Measurements from ENCODE around the gene DENND10.

DNA sequence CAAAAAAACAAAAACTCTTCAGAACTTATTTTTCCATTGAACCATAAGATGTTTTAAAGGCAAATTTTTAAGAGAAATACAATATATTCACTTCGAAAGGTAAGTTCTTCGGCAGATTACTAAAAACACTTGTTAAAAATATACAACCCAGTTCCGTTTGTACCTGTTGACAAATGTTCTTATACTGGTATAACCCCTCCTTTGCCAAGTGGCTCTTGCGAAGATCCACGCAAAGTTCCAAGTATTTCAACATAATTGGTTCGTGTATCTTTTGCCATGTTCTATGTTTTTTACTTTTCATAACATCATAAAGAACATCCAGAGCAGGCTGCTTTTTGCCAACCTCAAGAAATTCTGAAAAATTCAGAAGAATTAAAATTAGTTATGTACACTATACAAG lies 30.3 kb upstream of the DENND10 start:
- TF ChIP-seq, protein P1, sequence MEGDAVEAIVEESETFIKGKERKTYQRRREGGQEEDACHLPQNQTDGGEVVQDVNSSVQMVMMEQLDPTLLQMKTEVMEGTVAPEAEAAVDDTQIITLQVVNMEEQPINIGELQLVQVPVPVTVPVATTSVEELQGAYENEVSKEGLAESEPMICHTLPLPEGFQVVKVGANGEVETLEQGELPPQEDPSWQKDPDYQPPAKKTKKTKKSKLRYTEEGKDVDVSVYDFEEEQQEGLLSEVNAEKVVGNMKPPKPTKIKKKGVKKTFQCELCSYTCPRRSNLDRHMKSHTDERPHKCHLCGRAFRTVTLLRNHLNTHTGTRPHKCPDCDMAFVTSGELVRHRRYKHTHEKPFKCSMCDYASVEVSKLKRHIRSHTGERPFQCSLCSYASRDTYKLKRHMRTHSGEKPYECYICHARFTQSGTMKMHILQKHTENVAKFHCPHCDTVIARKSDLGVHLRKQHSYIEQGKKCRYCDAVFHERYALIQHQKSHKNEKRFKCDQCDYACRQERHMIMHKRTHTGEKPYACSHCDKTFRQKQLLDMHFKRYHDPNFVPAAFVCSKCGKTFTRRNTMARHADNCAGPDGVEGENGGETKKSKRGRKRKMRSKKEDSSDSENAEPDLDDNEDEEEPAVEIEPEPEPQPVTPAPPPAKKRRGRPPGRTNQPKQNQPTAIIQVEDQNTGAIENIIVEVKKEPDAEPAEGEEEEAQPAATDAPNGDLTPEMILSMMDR (IDR thresholded peaks at IDR 0.05; ENCODE audit: low read length): no peak
- TF ChIP-seq EZH2 (optimal IDR thresholded peaks at IDR 0.05; ENCODE audit: low read depth, low read length): no peak
